GM06990 (cell line): ENCODE measurements around the gene LPP.

ENCODE experiments used
- DNase-seq: peaks from one replicate; pipeline ENCODE4 v3.0.0-alpha.2; 2011; ENCODE audit not compliant: insufficient read length; ENCODE audit errors: extremely low read depth
- H3K27me3 ChIP-seq: replicated peaks from 2 replicates; pipeline ENCODE4 v1.6.0; 2011; ENCODE audit warnings: low read length; ENCODE audit not compliant: control insufficient read depth, insufficient read depth
- H3K36me3 ChIP-seq: 2 replicates; pipeline ENCODE4 v1.5.1; 2011; ENCODE audit warnings: low read length; ENCODE audit not compliant: control insufficient read depth, insufficient read depth
- H3K4me3 ChIP-seq: replicated peaks from 2 replicates; pipeline ENCODE4 v1.5.1; 2011; ENCODE audit warnings: low read depth, mild to moderate bottlenecking, control low read depth, low read length
- TF ChIP-seq, protein P1 (sequence below): IDR thresholded peaks from 2 replicates; pipeline ENCODE4 v1.5.1; 2011; ENCODE audit warnings: low read length, control low read depth, mild to moderate bottlenecking, inconsistent platforms; ENCODE audit not compliant: insufficient read depth, poor library complexity, severe bottlenecking

Gene LPP

GRCh38 chr3:188242436-188243123 is 88.6 kb downstream of the LPP start:
- TF ChIP-seq, protein P1, sequence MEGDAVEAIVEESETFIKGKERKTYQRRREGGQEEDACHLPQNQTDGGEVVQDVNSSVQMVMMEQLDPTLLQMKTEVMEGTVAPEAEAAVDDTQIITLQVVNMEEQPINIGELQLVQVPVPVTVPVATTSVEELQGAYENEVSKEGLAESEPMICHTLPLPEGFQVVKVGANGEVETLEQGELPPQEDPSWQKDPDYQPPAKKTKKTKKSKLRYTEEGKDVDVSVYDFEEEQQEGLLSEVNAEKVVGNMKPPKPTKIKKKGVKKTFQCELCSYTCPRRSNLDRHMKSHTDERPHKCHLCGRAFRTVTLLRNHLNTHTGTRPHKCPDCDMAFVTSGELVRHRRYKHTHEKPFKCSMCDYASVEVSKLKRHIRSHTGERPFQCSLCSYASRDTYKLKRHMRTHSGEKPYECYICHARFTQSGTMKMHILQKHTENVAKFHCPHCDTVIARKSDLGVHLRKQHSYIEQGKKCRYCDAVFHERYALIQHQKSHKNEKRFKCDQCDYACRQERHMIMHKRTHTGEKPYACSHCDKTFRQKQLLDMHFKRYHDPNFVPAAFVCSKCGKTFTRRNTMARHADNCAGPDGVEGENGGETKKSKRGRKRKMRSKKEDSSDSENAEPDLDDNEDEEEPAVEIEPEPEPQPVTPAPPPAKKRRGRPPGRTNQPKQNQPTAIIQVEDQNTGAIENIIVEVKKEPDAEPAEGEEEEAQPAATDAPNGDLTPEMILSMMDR: no peak
- DNase-seq: no peak
- H3K36me3 ChIP-seq: no peaks in the 10 kb centered on the region

DNA sequence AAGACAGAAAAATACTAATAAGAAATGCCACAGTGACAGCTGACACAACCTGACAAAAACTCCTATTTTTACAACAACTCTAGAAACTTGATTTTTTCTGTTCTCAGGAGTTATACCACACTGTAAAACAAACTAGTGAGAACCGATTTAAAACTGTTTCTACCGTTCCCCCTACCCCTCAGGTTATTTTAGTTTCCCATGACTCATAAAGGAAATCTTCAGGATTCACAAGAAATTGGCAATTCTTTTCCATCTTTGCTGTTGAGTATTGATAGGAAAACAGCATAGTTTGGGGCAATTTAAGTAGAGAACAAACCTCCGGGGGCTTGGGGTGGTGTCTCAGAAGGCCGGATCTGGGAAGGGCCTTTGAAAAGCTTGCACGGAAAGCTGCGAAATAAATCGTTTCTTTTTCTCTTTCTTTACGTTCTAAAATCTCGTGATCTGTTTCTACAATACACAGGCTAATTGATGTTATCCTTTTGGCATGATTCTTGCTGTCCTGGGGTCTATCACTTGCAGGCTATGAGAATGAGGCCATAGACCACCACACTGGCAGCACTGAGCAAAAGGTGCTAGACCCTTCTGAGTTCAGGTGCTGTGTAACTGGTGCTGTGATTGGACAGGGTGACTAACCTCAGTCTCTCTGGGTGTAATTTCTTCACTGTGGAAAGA is 89.3 kb downstream of the LPP start:
- TF ChIP-seq, protein P1: no peak
- H3K36me3 ChIP-seq: no peaks in the 10 kb centered on the region
- H3K27me3 ChIP-seq: no peaks in the 10 kb centered on the region; the same call in 1 of the 2 replicates
- no peak for DNase-seq
- no peak overlapping the region for H3K4me3 ChIP-seq

More at GRCh38 chr3:188242436-188243123, 88.6 kb downstream of the LPP start:
- Histone ChIP-seq H3K27me3 (no peaks in the 10 kb centered on the region; the same call in 1 of the 2 replicates), H3K4me3 (no peak overlapping the region)

DNA sequence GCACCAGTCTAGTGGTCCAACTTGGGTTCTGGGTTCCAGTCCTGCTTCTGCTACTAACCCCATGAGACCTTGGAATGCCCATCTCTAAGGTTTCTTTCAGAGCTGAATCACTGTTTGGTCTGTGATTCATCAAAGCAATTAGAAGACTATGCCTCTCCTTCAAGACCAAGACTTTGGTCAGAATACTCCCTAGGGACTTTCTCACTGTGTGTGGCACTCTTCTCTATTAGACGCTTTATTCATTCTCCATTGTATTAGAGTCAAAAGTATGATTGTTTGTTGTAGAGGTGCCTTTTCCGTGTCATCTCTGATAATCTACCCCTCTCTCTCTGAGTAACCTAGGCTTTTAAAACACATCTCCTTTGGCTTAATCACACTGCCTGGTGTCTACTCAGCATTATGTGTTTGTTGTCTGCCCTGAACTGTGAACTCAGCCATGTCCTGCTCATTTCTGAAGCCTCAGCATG is 90.5 kb downstream of the LPP start:
- DNase-seq: no peak
- TF ChIP-seq, protein P1: no peak
- Histone ChIP-seq H3K27me3 (no peaks in the 10 kb centered on the region; the same call in 1 of the 2 replicates), H3K4me3 (no peak overlapping the region), H3K36me3 (no peaks in the 10 kb centered on the region)

GRCh38 chr3:188246905-188247304 is 92.9 kb downstream of the LPP start:
- Histone ChIP-seq H3K36me3 (no peaks in the 10 kb centered on the region), H3K27me3 (no peaks in the 10 kb centered on the region), H3K4me3 (no peak overlapping the region)
- TF ChIP-seq, protein P1: no peak
- no peak for DNase-seq

GRCh38 chr3:188248036-188248561 is 94.1 kb downstream of the LPP start:
- DNase-seq: no peak
- H3K4me3 ChIP-seq: no peak overlapping the region
- H3K27me3 ChIP-seq: no peaks in the 10 kb centered on the region

More at GRCh38 chr3:188248036-188248561, 94.1 kb downstream of the LPP start:
- no peaks in the 10 kb centered on the region for H3K36me3 ChIP-seq
- TF ChIP-seq, protein P1: no peak
